WTC11 (cell line): Measurements from ENCODE around the gene RASGRP3. TPM values are rescaled to one million over a fixed set of nuclear protein-coding genes. Genes with fewer than 3 reads are reported as not detected.
"Not testable (repeated sequence)": the region's sequence is repeated elsewhere in the genome, so short reads cannot be mapped to it uniquely, and the experiment has no call there.

Experiments used
- ATAC-seq: fragments of 200-7000 bp; cut with Tn5 transposase; 2 replicates; pipeline ENCODE4 v1.10.0; 2021; ENCODE audit warnings: mild to moderate bottlenecking, moderate library complexity
- CTCF ChIA-PET: fragments of 300-600 bp; sonication (Branson Sonifier 250); formaldehyde crosslinking; loops from one replicate; lab custom pipeline; 2021; ENCODE audit warnings: antibody characterized with exemption; lab: Charles Lee
- POLR2A ChIA-PET: fragments of 350-600 bp; sonication (Branson Sonifier 250); formaldehyde crosslinking; loops from one replicate; lab custom pipeline; 2021; ENCODE audit warnings: antibody characterized with exemption; lab: Charles Lee
- DNase-seq: peaks from one replicate; pipeline ENCODE4 v3.0.0; 2021; ENCODE audit warnings: low spot score
- H3K27ac Mint-ChIP-seq: 2 replicates; pipeline ENCODE4 v1.8.0; 2021; ENCODE audit warnings: mixed read lengths
- H3K27me3 Mint-ChIP-seq: 2 replicates; pipeline ENCODE4 v1.8.0; 2021; ENCODE audit warnings: low read depth, mild to moderate bottlenecking, moderate library complexity, mixed read lengths
- H3K36me3 Mint-ChIP-seq: 2 replicates; pipeline ENCODE4 v1.8.0; 2021; ENCODE audit warnings: mixed read lengths
- H3K4me1 Mint-ChIP-seq: 2 replicates; pipeline ENCODE4 v1.8.0; 2022; ENCODE audit warnings: mixed read lengths
- H3K4me3 Mint-ChIP-seq: 2 replicates; pipeline ENCODE4 v1.8.0; 2021; ENCODE audit warnings: mild to moderate bottlenecking, moderate library complexity, mixed read lengths
- H3K9me3 Mint-ChIP-seq: 2 replicates; pipeline ENCODE4 v1.8.0; 2021; ENCODE audit warnings: mixed read lengths
- ATF6 ChIP-seq: sonication (generic); formaldehyde crosslinking; IDR thresholded peaks from 2 replicates; pipeline ENCODE4 v1.8.1; 2023; ENCODE audit warnings: mild to moderate bottlenecking, missing genetic modification reagents
- CTCF ChIP-seq: fragments of 200-600 bp; IDR thresholded peaks from 2 replicates; pipeline ENCODE4 v1.8.0; 2022; ENCODE audit warnings: antibody characterized with exemption
- ESRRA ChIP-seq: sonication (generic); formaldehyde crosslinking; IDR thresholded peaks from 2 replicates; pipeline ENCODE4 v1.8.1; 2022; ENCODE audit warnings: mild to moderate bottlenecking, missing genetic modification reagents, borderline replicate concordance
- GTF2I ChIP-seq: fragments of 250-450 bp; sonication (Bioruptor Pico); conservative IDR thresholded peaks from 2 replicates; pipeline ENCODE4 v1.4.0; 2021; ENCODE audit warnings: mild to moderate bottlenecking
- JAZF1 ChIP-seq: fragments of 250-450 bp; sonication (Bioruptor Pico); IDR thresholded peaks from 2 replicates; pipeline ENCODE4 v1.9.0; 2021; ENCODE audit warnings: moderate library complexity, mild to moderate bottlenecking, inconsistent platforms
- MLX ChIP-seq: sonication (generic); formaldehyde crosslinking; IDR thresholded peaks from 2 replicates; pipeline ENCODE4 v1.8.1; 2023; ENCODE audit warnings: mild to moderate bottlenecking, missing genetic modification reagents, moderate library complexity
- NR3C1 ChIP-seq: sonication (generic); formaldehyde crosslinking; conservative IDR thresholded peaks from 2 replicates; pipeline ENCODE4 v1.8.1; 2023; ENCODE audit warnings: low read depth, mild to moderate bottlenecking, missing genetic modification reagents
- SMAD4 ChIP-seq: sonication (generic); formaldehyde crosslinking; IDR thresholded peaks from 2 replicates; pipeline ENCODE4 v1.8.0; 2022; ENCODE audit warnings: mild to moderate bottlenecking, missing genetic modification reagents
- STAT6 ChIP-seq: sonication (generic); formaldehyde crosslinking; conservative IDR thresholded peaks from 2 replicates; pipeline ENCODE4 v1.8.1; 2023; ENCODE audit warnings: mild to moderate bottlenecking, low read depth, missing genetic modification reagents, moderate library complexity
- TCF7 ChIP-seq: sonication (generic); formaldehyde crosslinking; IDR thresholded peaks from 2 replicates; pipeline ENCODE4 v1.8.0; 2022; ENCODE audit warnings: mild to moderate bottlenecking, low read depth, missing genetic modification reagents, moderate library complexity
- ZBTB43 ChIP-seq: sonication (generic); formaldehyde crosslinking; IDR thresholded peaks from 2 replicates; pipeline ENCODE4 v1.8.1; 2023; ENCODE audit warnings: mild to moderate bottlenecking, missing genetic modification reagents
- ZNF232 ChIP-seq: sonication (generic); formaldehyde crosslinking; IDR thresholded peaks from 2 replicates; pipeline ENCODE4 v1.8.0; 2022; ENCODE audit warnings: mild to moderate bottlenecking, missing genetic modification reagents
- total RNA-seq: library from RNA; stranded (reverse); gene quantifications from 3 replicates; pipeline ENCODE4 v1.2.3, GENCODE V29; 2021

The RASGRP3 gene
- total RNA-seq, 1 experiment from 2014 or later: 0.11 TPM

- no peak overlapping the region; the same call in 1 of the 2 replicates for H3K27ac Mint-ChIP-seq
- ATAC-seq (no peak), DNase-seq (no peak)
- CTCF ChIA-PET: no interaction called here
- TF ChIP-seq STAT6 (CRISPR knock-in tag): no peak
- no peak for TF ChIP-seq MLX (CRISPR knock-in tag)
- no peak for TF ChIP-seq NR3C1 (CRISPR knock-in tag)
- TF ChIP-seq ZBTB43: no peak
- TF ChIP-seq ZNF232 (CRISPR knock-in tag): no peak
- TF ChIP-seq ATF6 (CRISPR knock-in tag): no peak
- no peak for TF ChIP-seq SMAD4
- no peak for TF ChIP-seq TCF7 (CRISPR knock-in tag)
- no peak for TF ChIP-seq GTF2I (CRISPR knock-in tag)
- TF ChIP-seq, all 79 proteins: peak for 0
- Mint-ChIP-seq H3K27me3 (no peaks in the 10 kb centered on the region), H3K4me3 (no peak overlapping the region), H3K4me1 (peaks cover 15% of the 10 kb centered on the region), H3K9me3 (no peaks in the 10 kb centered on the region), H3K36me3 (no peaks in the 10 kb centered on the region)
- POLR2A ChIA-PET: no interaction called here
Measured at GRCh38 chr2:33437815-33438214, 38.6 kb upstream of the RASGRP3 start.

- CTCF ChIA-PET: interaction anchor here (0.6 to 1.7 kb wide), 21 partner anchors 9 to 668 kb away, joined by 3 to 19 read pairs (median 4); partner anchors contain the start of gene LTBP1
- TF ChIP-seq JAZF1: no peak
- TF ChIP-seq ESRRA: no peak
- peak; percentile 19; the same call in 1 of the 2 replicates for TF ChIP-seq CTCF
- no peak for TF ChIP-seq ZBTB43
- TF ChIP-seq ZNF232 (CRISPR knock-in tag): no peak
- DNase-seq (peak; percentile 52), ATAC-seq (peak; percentile 96)
- Mint-ChIP-seq H3K27ac (no peak overlapping the region), H3K9me3 (no peaks in the 10 kb centered on the region), H3K4me3 (no peak overlapping the region), H3K36me3 (no peaks in the 10 kb centered on the region), H3K27me3 (no peaks in the 10 kb centered on the region), H3K4me1 (peaks cover 12% of the 10 kb centered on the region)
- POLR2A ChIA-PET: no interaction called here
Measured at GRCh38 chr2:33441235-33441810, 35.1 kb upstream of the RASGRP3 start.

GRCh38 chr2:33442052-33442451 is 34.4 kb upstream of the RASGRP3 start:
- CTCF ChIA-PET: interaction anchor here (0.9 to 1.7 kb wide), 3 partner anchors 9 to 35 kb away, joined by 3 to 10 read pairs (median 5); no protein-coding TSS in a partner anchor
- peaks cover 10% of the 10 kb centered on the region for H3K4me1 Mint-ChIP-seq
- POLR2A ChIA-PET, DNase-seq, H3K27me3 Mint-ChIP-seq, ATAC-seq, H3K9me3 Mint-ChIP-seq, H3K4me3 Mint-ChIP-seq, H3K36me3 Mint-ChIP-seq: not testable (repeated sequence)
- H3K27ac Mint-ChIP-seq: peak overlapping the region; percentile 57; the same call in 1 of the 2 replicates
